ENCODE results near the gene BCOR.

GRCh38 chrX:40130207-40130606 lies 32.4 kb upstream of the BCOR start:
- no peak for TF ChIP-seq CTCF (IDR thresholded peaks at IDR 0.05)
- TF ChIP-seq POLR2A (IDR thresholded peaks at IDR 0.05) = no peak

Measured in heart left ventricle (tissue), 13 donors.